ENCODE data around the gene RAPSN.

Gene RAPSN

GRCh38 chr11:47387944-47388696 is 60.8 kb downstream of the RAPSN start:
- no peak for DNase-seq

All from T-helper 1 cell (primary cell).